Prostate gland (tissue), 2 donors: ENCODE results near the gene NCR3LG1.

Source experiments
- CTCF ChIP-seq, 4 experiments: fragments of 200-600 bp in 2 of 4; fragments of 450-650 bp in 2 of 4; sonication (generic) in 2 of 4; IDR thresholded peaks; 1 replicate in 3 of 4; 2 replicates in 1 of 4; pipeline ENCODE4 v1.5.1; 2016 to 2019; ENCODE audit warnings: antibody characterized with exemption in 4 of 4, mild to moderate bottlenecking in 2 of 4, moderate library complexity in 2 of 4
- POLR2AphosphoS5 ChIP-seq: sonication (generic); formaldehyde crosslinking; IDR thresholded peaks from one replicate; pipeline ENCODE4 v1.6.1; 2017; ENCODE audit warnings: antibody characterized with exemption

GRCh38 chr11:17410606-17411379 lies 59.2 kb downstream of the NCR3LG1 start:
- TF ChIP-seq CTCF (IDR thresholded peaks at IDR 0.05) (no peak), POLR2AphosphoS5 (peak; percentile 65)
